ENCODE results near the gene NPHS1.

Gene NPHS1

GRCh38 chr19:35812220-35813042 lies 39.9 kb downstream of the NPHS1 start, which contains the start of gene PRODH2:
Gene PRODH2, minus strand, starts transcription at chr19:35812845. Its CDS starts 40 bp downstream, at chr19:35812805.
- TF ChIP-seq, protein P1, sequence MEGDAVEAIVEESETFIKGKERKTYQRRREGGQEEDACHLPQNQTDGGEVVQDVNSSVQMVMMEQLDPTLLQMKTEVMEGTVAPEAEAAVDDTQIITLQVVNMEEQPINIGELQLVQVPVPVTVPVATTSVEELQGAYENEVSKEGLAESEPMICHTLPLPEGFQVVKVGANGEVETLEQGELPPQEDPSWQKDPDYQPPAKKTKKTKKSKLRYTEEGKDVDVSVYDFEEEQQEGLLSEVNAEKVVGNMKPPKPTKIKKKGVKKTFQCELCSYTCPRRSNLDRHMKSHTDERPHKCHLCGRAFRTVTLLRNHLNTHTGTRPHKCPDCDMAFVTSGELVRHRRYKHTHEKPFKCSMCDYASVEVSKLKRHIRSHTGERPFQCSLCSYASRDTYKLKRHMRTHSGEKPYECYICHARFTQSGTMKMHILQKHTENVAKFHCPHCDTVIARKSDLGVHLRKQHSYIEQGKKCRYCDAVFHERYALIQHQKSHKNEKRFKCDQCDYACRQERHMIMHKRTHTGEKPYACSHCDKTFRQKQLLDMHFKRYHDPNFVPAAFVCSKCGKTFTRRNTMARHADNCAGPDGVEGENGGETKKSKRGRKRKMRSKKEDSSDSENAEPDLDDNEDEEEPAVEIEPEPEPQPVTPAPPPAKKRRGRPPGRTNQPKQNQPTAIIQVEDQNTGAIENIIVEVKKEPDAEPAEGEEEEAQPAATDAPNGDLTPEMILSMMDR (IDR thresholded peaks at IDR 0.05; ENCODE audit: low read depth, low read length): no peak

DNA sequence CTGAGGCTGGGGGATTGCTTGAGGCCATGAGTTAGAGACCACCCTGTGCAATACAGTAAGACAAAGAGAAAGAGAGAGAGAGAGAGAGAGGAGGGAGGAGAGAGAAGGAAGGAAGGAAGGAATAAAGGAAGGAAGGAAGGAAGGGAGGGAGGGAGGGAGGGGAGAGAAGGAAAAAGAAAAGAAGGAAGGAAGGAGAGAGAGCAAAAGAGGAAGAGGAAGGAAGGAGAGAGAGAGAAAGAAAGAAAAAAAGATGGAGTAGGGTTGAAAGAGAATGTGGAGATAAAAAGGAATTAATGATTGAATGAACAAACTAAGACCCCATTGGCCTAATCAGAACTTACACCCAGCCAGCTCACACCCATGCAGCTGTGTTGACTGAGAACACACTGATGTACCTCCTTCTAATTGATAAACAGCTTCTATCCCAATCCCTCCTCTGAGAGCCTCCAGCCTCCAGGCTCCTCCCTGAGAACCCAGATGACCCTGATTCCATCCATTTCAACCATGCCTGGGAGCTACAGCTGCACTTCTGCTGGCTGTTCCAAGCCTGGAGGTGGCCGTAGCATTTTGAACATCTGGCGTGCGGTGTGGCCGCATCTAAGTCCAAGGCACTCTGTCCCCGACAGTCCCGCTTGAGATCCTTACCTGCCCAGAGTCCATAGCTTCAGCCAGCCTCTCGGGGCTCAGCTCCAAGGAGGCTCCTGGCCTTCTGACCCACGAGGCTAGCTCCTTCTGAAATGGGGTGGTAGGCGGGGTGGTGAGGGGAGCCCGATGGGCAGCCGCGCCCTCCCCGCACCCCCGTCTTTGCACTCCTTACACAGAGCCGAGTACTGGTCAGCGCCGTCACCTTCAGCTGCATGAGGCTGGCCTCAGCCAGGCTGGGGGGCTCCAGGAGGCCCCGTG lies 40.7 kb downstream of the NPHS1 start:
- Histone ChIP-seq H3K27me3 (no peaks in the 10 kb centered on the region; the same call in 1 of the 2 replicates), H3K4me3 (ENCODE audit: low read depth, low read length) (no peak overlapping the region), H3K36me3 (no peaks in the 10 kb centered on the region), H3K4me1 (no peaks in the 10 kb centered on the region), H3K9me3 (no peaks in the 10 kb centered on the region; the same call in 1 of the 2 replicates)
- DNase-seq: no peak
- TF ChIP-seq, protein P1 (IDR thresholded peaks at IDR 0.05; ENCODE audit: low read depth, low read length): no peak

More at GRCh38 chr19:35812220-35813042, 39.9 kb downstream of the NPHS1 start, which contains the start of gene PRODH2:
- H3K9me3 ChIP-seq: no peaks in the 10 kb centered on the region; the same call in 1 of the 2 replicates
- H3K4me1 ChIP-seq: no peaks in the 10 kb centered on the region
- H3K4me3 ChIP-seq (ENCODE audit: low read depth, low read length): no peak within 1 kb of the TSS
- H3K27me3 ChIP-seq: no peaks in the 10 kb centered on the region; the same call in 1 of the 2 replicates
- no peaks in the 10 kb centered on the region for H3K36me3 ChIP-seq
- no peak for DNase-seq

DNA sequence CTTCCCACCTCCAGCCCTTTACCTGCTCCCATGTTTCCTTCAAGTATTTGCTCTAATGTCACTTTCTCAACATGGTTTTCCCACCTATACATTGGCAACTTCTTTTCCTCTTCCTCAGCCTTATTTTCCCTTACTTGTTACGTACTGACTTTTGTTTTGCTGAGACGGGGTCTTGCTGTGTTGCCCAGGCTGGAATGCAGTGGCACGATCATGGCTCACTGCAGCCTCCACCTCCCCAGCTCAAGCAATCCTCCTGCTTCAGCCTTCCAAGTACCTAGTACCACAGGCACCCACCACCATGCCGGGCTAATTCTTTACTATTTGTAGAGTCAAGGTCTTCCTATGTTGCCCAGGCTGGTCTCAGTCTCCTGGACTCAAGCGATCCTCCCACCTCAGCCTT lies 44.7 kb downstream of the NPHS1 start:
- H3K4me3 ChIP-seq (ENCODE audit: low read depth, low read length): no peak overlapping the region
- TF ChIP-seq, protein P1 (IDR thresholded peaks at IDR 0.05; ENCODE audit: low read depth, low read length): no peak
- DNase-seq: no peak
- no peaks in the 10 kb centered on the region; the same call in 1 of the 2 replicates for H3K27me3 ChIP-seq
- H3K4me1 ChIP-seq: no peaks in the 10 kb centered on the region
- no peaks in the 10 kb centered on the region for H3K36me3 ChIP-seq
- no peaks in the 10 kb centered on the region for H3K9me3 ChIP-seq

GRCh38 chr19:35806597-35806996 lies 45.7 kb downstream of the NPHS1 start:
- Histone ChIP-seq H3K27me3 (no peaks in the 10 kb centered on the region; the same call in 1 of the 2 replicates), H3K4me1 (no peaks in the 10 kb centered on the region), H3K4me3 (ENCODE audit: low read depth, low read length) (no peak overlapping the region), H3K36me3 (no peaks in the 10 kb centered on the region), H3K9me3 (no peaks in the 10 kb centered on the region)
- DNase-seq: no peak
- TF ChIP-seq, protein P1 (IDR thresholded peaks at IDR 0.05; ENCODE audit: low read depth, low read length): no peak

GRCh38 chr19:35805526-35806102 lies 46.7 kb downstream of the NPHS1 start:
- no peaks in the 10 kb centered on the region for H3K9me3 ChIP-seq
- TF ChIP-seq, protein P1 (IDR thresholded peaks at IDR 0.05; ENCODE audit: low read depth, low read length): no peak
- H3K4me3 ChIP-seq (ENCODE audit: low read depth, low read length): no peak overlapping the region
- H3K4me1 ChIP-seq: no peaks in the 10 kb centered on the region
- no peaks in the 10 kb centered on the region for H3K36me3 ChIP-seq
- H3K27me3 ChIP-seq: no peaks in the 10 kb centered on the region; the same call in 1 of the 2 replicates
- DNase-seq: no peak

Data from BE2C (cell line).